Retina (tissue), 1 donor: ENCODE measurements around the gene OTOR.

Experiments used
- DNase-seq: peaks from one replicate; pipeline ENCODE4 v3.0.0-alpha.2; 2016

Gene OTOR, protein sequence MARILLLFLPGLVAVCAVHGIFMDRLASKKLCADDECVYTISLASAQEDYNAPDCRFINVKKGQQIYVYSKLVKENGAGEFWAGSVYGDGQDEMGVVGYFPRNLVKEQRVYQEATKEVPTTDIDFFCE

DNA sequence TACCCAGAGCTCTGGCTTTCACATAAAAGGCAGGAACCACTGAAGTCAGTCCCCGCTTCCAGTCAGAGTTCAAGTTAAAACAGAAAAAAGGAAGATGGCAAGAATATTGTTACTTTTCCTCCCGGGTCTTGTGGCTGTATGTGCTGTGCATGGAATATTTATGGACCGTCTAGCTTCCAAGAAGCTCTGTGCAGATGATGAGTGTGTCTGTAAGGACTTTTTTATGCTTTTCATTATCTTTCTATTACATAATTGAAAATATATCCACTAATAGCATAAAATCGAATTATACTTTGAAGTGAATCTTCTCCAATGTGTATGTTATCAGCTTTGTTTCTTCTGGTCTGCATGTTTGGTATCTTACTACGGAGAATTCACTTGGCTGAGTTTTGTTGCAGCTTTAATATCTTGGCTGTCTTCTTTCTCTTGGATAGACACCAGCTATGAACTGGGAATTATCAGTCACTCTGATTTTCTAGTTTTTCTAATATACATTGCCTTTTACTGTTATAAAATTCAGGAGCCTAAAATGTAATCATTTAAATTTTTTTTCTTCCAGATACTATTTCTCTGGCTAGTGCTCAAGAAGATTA lies at the start of gene OTOR:
Gene OTOR (plus strand): TSS at position 51 of the 593 bp plus-strand sequence. CDS start 44 bp downstream, at position 95.
- DNase-seq: no peak

DNA sequence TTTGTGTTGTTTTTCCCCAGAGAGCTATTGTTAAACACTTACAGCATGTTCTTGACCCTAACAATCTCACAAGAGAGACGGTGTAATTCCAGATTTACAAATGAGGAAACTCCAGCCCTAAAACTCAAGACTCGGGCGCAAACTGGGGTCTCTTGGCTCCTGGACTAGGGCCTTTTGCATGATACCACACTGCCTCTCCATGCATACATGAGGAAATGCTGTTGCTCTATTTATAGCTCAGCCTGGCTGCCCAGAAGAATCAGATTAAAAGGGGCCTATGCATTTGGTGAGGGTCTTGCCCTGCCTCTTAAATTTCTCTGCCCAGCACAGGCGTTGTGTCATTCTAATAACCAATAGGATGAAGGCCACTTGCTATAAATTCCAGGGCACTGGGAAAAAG lies 48.9 kb upstream of the OTOR start:
- DNase-seq: no peak

DNA sequence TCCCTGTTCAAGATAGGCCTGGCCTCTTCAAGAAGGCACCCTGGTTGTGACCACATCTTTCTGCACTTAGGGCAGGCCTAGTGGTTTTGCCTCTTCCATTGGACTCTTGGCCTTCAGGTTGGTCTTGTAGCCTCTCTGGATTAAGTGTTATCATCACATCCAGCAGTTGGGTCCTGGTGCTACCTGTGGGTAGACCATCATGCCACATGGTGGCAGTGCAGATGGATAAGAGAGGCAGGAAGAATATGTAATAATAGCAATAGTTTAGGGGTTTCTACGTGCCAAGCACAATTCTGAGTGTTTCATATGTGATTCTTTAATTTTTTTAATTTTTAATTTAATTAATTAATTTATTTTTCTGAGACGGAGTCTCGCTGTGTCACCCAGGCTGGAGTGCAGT lies 46.9 kb upstream of the OTOR start:
- no peak for DNase-seq

DNA sequence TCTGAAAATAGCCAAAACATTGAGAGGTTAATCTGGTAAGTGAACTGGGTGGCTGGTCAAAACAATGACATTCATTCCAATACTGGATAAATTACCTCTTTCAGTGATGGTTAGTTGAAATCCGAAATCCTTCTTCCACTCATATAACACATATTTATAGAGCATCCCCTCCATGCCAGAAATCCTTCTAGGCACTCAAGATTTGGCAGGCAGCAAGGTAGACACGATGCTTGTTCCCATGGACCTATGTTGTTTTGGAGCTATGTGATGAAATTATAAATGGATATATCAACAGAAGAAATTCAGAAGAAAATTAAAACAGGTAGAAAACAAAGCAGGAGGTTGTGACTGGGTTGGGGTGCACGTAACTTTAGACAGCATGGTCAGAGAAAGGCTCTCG lies 44.6 kb upstream of the OTOR start:
- no peak for DNase-seq

DNA sequence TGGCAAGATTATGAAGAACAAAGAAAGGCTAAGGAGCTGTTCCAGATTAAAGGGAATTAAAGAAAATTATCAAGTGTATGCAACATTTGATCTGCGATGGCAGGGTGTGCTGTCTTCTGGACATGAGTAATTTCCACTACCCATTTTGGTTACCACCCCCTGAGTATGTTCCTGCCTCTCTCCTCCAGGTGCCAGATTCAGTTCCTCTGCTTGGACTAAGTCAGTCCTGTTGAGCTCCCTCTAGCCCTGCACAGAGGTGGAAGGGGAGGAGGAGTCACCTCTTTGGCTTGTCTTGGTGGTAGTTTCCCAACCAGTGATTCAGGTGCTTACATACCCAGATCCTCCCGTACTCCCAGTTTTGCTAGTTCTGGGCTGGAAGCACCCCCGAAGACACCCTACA lies 40.5 kb upstream of the OTOR start:
- DNase-seq: no peak

DNA sequence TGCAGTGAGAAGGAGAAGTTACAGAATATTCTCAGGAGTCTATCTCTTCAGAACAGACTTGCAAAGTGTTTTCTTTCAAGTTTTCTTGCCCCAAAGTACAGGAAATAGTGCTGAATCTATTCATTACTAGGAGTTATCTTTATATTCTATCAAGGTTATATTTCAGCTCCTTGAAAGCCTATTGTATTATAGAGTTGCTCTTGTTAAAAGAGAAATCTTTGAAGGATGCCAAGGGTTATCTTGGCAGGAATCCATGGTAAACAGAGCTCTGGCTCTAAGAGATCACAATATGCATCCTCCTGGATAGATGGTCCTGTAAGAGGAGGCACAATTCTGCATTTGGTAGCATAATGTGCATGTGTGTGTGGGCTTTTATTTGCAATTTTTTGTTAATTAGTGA lies 39.6 kb upstream of the OTOR start:
- DNase-seq: no peak

DNA sequence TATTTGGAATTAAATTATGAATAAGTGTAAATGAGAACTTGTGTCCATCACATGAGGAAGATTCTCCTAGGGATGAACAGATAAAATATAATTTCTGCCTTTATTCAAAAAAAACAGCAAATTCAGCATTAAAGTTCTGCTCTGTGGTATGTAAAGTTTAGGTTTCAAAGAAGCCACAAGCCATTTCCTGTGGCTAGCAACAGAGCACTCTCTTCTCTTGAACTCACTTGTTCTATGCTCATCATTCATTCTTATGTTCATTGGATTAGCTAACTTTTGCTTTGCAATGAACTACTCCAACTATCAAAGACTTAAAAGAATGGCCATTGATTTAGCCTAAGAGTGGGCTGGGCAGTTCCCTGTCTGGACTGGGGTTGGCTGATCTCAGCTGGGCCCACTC lies 39.1 kb upstream of the OTOR start:
- no peak for DNase-seq

DNA sequence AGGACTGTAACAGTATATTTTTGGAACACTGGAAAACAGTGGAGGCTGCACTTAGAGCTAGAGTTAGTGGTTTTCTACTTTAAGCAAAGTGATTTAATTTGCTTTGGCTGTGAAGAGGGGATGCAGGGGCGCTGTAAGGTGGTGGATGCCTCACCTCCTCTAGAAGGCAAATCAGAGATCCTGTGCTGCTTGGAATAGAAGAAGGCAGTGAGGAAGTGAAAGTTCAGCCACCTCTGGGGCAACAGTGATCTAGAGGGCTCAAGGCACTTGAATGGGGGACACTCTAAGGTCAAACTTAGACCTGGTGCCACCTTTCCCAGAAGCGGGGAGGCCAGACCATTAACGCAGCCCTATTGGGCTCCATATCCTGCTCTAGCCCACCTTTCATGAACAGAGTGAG lies 37.4 kb upstream of the OTOR start:
- DNase-seq: no peak

DNA sequence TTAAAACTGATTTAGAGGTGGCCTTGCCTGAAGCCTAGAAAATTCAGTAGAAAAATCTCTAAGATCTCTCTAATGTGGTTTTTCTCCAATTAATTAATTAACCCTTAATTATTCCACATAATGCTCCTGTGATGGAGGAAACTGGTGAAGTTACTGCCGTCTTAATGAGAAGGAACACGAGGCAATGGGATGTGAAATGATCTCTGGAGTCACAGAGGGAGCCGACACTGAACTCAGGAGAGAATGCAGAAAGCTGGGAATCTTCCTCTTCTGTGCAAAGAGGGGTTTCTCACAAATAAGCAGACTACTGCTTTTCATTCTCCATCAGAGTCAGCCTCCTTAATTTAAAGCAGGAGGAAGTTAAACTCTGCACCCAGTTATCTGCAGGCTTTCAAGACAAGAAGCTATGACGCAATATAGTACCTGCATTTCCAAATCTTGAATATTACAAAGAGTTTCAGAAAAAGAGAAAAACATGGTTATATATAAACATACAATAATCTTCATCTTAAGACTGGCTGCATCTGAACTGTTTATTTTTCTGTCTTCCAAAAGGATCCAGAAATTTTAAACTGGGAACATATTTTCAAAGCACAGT lies 36.4 kb upstream of the OTOR start:
- no peak for DNase-seq

DNA sequence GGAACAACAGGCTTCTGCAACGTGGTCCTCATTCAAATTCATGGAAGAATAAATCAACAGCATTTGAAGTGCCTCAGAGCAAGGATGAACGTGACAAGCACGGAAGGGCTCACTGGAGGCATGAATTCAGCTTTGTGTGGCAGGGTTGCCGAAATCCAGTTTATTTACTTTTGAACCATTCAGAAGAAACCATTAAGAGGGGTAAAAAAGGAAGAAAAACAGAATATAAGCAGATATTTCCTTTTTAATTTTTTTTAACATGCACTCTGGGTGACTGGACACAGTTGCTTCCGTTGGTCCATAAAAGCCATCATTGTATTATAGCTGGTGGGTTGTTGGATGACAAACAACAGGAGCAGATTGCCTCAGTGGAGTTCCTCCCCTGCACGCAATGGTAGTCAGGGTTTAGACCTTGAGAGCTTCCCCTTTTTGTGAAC lies 35.6 kb upstream of the OTOR start:
- no peak for DNase-seq

DNA sequence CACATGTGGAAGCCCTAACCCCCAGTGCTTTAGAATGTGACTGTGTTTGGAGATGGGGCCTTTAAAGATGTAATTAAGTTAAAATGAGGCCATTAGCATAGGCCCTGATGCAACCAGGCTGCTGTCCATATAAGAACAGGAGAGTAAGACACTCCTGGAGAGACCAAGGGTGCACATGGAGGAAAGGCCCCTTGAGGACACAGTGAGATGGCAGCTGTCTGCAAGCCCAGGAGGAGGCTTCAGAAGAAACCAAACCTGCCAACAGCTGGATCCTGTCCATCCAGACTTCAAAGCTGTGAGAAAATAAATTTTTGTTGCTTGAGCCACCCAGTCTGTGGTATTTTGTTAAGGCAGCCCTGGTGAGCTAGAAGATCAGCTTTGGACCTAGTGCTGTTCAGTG lies 35.1 kb upstream of the OTOR start:
- DNase-seq: no peak

DNA sequence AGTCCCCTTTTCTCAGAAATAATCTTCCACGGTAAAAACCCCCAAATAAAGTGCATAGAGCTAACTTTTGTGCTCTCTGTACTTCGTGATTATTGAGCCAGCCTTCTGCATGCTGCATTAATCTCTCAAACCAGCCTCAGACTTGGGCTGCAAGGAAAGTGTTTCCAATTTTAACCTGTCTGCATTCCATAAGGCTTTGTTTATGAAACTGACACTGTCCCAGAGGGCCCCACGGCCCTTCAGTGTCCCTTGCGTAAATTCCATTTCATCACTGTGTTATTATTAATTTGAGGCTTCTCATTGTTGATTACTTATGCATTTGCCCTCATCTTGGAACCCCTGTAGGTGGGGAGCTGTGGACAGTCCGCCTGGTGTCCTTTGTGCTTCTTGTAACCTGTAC lies 33.9 kb upstream of the OTOR start:
- DNase-seq: no peak

DNA sequence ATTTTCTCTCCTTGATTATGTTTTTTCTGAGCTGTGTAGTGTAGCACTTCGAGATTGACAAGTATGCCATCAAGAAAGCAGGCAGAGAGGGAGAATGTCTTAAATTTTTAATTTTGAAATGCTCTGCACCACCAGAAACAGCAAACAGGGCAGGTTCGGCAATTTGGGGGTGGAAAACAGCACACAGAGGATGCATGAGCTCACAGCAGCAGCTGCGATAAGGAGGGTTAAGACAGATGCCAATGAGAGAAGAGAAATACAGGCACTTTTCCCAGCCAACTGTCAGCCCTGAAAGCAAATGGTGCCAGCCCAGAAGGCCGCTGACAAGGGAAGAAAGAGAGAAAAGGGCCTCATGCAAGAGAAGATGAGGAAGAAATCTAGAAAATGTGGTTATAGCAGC lies 33.4 kb upstream of the OTOR start:
- peak; percentile 40 for DNase-seq

DNA sequence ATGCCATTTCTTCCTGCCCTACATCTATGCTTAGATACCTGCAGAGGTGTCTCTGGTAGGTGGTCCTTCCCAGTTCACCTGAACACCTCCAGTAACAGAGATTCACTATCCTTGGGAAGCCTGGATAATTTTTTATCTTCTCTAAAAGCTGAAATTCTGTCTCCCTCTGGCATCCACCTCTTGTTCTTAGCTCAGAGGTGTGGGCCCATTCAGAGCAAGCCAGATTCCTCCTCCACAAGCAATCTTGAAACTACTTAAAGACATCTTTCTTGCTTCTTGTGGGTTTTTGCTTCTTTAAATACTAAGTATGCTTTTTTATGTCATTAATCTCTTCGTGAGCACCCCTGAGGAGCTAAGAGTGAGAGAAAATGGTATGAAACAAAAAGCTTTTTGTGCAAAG lies 28.7 kb upstream of the OTOR start:
- DNase-seq: no peak

DNA sequence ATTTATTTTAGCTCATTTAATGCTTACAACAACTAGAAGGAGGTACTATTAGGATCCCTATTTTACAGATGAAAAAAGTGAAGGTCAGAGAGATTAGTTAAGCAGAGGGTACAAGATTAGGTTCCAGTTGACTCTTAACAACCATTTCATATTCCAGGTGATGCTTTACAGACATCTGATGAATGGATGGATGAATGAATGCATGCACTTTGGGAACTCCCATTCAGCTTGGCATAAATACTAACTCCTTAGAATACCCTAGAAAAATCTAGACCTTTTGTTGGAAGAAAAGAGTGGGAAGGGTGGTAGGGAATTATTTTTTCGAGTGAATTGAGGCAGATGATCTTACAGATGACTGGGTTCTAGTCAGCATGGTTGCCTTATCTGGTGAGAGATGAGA lies 19.1 kb upstream of the OTOR start:
- no peak for DNase-seq

DNA sequence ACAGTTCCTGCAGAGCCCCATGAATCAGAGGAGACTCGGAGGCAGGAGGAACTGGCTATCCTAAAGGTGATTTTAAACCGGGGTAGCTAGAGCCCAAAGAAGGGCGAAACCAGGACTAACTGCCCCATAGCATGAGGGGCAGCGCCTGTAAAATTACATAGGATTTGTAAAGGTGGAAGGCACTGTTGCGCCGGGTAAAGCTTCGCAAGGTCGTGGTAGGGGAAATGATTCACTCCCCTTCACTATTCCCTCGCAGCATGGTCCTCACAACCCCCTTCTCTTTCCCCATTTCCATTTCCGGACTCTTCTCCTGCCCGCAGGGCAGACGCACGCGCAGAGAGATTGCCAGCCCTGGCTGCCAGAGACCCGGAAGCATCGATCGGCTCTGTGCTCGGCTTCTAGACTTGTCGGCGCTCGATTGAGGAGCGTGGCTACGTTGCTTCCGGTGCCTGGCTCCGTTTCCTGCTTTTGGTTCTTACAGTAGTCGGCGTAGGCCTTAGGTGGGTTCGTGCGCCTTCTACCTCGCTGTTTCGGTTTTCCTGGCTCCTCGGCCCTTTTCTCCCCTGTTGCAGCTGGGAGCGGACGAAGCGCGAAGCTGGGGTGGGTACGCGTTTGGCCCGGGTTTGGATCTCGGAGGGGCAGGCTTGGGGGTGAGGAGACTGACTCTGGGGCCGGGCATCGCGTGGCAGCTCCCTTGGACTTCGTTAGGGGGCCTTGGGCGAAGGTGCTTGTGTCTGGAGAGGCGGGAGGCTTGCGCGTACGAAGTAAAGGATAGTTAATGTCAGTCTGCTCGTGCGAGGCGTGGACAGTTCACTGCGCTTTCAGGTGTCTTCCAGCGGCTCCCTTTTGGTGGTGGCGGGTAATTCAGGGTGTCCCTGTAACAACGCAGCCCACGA lies 18.3 kb upstream of the OTOR start, which contains the start of gene SNRPB2:
Gene SNRPB2 (plus strand): TSS at position 462 of the 896 bp plus-strand sequence. CDS start 1,677 bp downstream, outside the sequence.
- peak; percentile 96 for DNase-seq

DNA sequence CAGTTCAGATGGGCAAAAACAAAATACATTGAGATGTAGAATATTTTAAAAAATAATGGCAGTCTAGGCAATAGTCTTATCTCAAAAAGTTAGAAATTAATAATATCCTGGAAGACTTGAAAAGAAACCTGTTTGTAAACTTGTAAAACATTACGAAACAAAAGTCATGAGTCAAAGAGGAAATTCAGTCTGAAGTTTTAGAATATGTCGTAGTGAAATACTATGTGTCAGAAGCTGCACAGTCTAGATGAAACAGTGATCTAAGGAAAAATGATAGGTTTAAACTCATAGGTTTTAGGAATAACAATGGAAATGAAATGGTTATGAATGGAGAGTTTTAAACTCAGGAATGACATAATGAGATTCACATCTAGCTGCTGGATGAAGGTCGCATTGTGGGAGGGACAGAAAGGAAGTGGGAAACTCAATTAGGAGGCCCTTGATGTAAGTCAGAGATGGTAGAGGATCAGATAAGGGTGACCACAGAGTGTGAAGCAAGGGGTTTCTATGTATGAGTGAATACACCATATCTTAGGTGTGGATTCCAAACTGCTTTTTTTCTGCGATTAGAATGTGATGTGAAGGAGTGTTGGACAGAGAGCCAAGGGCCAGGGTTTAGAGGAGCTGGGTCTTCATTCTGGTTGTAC lies 15.5 kb upstream of the OTOR start:
- no peak for DNase-seq

DNA sequence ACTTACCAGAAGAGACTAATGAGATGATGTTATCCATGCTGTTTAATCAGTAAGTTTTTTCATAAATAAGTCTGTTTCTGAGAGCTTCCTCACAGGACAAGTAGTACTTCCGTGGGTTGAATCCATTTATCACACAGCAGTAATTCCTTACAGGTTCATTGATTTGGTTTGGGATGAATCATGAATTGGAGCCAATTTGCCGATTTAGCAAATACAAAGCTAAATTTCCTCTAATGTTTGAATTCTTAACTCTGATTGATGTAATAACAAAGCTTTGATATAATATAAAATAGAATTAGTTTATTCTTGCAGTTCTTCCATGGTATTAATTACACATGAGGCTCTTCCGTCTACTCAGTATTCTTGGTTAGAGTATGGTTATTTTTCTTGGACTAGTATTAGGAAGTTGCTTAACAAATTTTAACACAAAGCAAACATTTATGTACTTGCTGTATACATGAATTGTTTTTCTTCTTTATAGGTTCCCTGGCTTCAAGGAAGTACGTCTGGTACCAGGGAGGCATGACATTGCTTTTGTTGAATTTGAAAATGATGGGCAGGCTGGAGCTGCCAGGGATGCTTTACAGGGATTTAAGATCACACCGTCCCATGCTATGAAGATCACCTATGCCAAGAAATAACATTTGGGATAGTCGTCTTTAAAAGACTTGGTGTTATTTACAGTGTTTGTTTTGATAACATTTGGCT lies 7.6 kb upstream of the OTOR start:
- no peak for DNase-seq

DNA sequence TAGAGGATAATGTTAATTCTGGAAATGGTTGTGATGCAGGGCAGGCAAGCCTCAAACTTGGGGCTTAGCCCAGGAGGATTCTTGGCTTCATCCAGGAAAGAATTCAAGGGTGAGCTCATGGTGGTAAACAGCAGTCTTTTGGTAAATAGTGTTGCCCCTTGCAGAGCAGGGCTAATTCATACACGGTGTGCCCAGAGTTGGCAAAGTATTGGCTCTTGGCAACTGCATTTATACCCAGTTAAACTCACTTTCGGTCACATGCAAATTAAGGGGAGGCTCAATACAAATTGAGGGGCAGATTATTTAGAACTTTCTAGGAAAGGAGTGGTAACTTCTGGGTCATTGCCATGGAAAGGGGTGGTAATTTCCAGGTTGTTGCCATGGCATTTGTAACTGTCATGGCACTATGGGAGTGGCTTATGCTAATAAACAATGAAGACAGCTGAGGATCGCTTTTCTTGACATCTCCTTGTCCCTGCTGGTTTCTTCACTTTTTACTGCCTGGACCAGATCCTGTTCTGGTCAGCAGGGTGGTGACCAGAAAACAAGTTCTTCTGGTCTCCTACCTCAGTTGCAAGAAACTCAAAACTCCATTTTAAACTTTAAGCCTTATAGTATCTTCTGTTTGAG lies 3.9 kb upstream of the OTOR start:
- no peak for DNase-seq

DNA sequence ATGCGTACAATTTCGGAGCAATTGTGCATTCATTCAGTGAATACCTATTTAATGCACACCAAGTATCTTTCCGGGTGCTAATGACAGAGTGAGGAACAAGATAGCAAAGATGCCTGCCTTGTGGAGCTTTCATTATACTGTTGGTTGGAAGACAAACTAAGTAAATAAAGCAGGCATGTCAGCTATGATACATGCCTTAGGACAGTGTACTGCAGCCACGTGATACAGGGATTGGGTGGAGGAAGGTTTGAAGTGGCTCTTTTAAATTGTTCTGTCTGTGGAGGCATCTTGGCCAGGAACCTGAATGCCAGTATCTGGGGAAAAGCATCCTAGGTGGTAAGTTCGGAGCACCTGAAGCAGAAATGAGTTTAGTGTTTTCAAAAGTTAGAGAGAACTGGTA lies 3.0 kb upstream of the OTOR start:
- no peak for DNase-seq

DNA sequence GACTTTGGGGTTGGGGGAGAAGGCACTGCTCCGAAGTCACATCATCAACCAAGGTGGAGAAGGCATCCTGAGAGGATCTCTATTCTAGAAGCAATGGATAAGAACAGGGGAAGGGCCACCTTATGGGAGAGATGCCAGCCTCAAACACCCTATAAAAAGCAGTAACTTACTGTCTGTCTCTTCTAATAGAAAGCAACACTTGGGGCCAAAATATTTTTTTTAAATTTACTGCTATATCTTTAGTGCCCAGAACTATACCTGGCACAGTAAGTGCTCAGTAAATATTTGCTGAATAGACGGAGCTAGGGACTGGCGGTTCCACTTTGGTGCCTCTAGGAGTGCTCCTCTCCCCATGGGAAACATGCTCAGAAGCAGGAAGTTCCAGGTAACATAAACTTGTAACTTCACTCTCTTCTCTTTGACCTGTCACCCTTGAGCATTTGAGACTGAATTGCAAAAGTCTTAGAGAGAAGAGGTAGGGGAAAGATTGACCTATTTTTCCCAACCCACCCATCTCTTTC lies 807 bp upstream of the OTOR start:
- DNase-seq: no peak

DNA sequence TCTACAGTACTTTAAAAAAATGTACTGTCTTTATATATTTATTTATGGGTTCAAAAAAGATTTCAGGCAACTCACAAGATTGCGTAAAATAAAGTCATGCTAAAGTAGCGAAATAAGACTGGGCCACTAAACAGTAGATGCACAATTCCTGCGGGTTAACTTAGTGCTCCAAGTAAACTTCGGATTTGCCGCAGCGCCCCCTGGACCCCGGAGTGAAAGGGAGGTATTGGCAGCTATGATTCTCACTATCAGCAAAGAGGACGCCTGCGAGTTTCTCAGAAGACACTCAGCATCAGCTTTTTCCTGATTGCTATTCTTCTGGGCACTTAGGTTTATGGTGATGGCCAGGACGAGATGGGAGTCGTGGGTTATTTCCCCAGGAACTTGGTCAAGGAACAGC lies 1.4 kb downstream of the OTOR start:
- DNase-seq: no peak
